GM12878 (cell line): ENCODE results near the gene LAMB1. TPM values are rescaled to one million over a fixed set of nuclear protein-coding genes. Genes with fewer than 3 reads are reported as not detected.
A peak's percentile ranks its signal among the peaks of the same experiment; 100 is the strongest.

Source experiments
- ATAC-seq: fragments of 200-7000 bp; cut with Tn5 transposase; 3 replicates; pipeline ENCODE4 v1.9.1; 2020; ENCODE audit warnings: mild to moderate bottlenecking, moderate library complexity
- BruUV-seq: library from RNA; stranded (reverse); fragments of 400-500 nt; replicated peaks from 2 replicates; lab custom pipeline; 2021; lab: Mats Ljungman, UMichigan
- CTCF ChIA-PET: fragments of 300-600 bp; sonication (Branson Sonifier 250); formaldehyde crosslinking; extraction: SDS; loops from one replicate; lab custom pipeline; 2021; ENCODE audit warnings: inconsistent platforms; lab: Yijun Ruan, JAX
- POLR2A ChIA-PET: fragments of 350-600 bp; formaldehyde crosslinking; extraction: SDS; loops from one replicate; lab custom pipeline; 2021; ENCODE audit warnings: inconsistent platforms; lab: Charles Lee
- RAD21 ChIA-PET: fragments of 300-600 bp; sonication (Branson Sonifier 250); formaldehyde crosslinking; loops from one replicate; lab custom pipeline; 2023; ENCODE audit warnings: antibody characterized with exemption; ENCODE audit not compliant: unreplicated experiment; lab: Charles Lee
- SMC1A ChIA-PET: fragments of 300-600 bp; sonication (Branson Sonifier 250); formaldehyde crosslinking; loops from one replicate; lab custom pipeline; 2023; ENCODE audit not compliant: unreplicated experiment, uncharacterized antibody; lab: Charles Lee
- DNase-seq: peaks from one replicate; pipeline ENCODE4 v3.0.0-alpha.2; 2011; ENCODE audit warnings: low read depth, low spot score
- FAIRE-seq: peaks from 3 replicates; lab custom pipeline; 2011; peaks lifted over from hg19 to GRCh38; lab: Jason Lieb, UNC
- H2AFZ ChIP-seq: 2 replicates; pipeline ENCODE4 v1.6.0; 2011; ENCODE audit warnings: low read depth, low read length, control low read depth; ENCODE audit not compliant: control insufficient read depth
- H3K27ac ChIP-seq: 2 replicates; pipeline ENCODE4 v1.5.1; 2011; ENCODE audit warnings: control low read depth; ENCODE audit not compliant: control insufficient read depth, insufficient read depth
- H3K27me3 ChIP-seq, 2 experiments: replicated peaks in 1 of 2; 2 replicates each; pipeline versions ENCODE4 v1.6.0 to v1.6.1; 2011; ENCODE audit warnings: low read length in 1 of 2; ENCODE audit not compliant: control insufficient read depth in 2 of 2, insufficient read depth in 2 of 2
- H3K36me3 ChIP-seq, 2 experiments: 2 replicates each; pipeline ENCODE4 v1.5.1; 2011; ENCODE audit warnings: low read length in 1 of 2; ENCODE audit not compliant: control insufficient read depth in 2 of 2, insufficient read depth in 2 of 2
- H3K4me1 ChIP-seq: 2 replicates; pipeline ENCODE4 v1.6.1; 2011; ENCODE audit warnings: mild to moderate bottlenecking, low read length, moderate library complexity, mixed read lengths; ENCODE audit not compliant: control insufficient read depth, insufficient read depth
- H3K4me2 ChIP-seq: 2 replicates; pipeline ENCODE4 v1.6.0; 2011; ENCODE audit warnings: control low read depth; ENCODE audit not compliant: control insufficient read depth, insufficient read depth
- H3K4me3 ChIP-seq: fragments of 200-600 bp; sonication (generic); 2 replicates; pipeline ENCODE4 v1.5.1; 2016
- H3K79me2 ChIP-seq: 2 replicates; pipeline ENCODE4 v1.6.0; 2011; ENCODE audit warnings: low read length; ENCODE audit not compliant: control insufficient read depth, insufficient read depth
- H3K9ac ChIP-seq: 2 replicates; pipeline ENCODE4 v1.8.0; 2011; ENCODE audit warnings: low read length, control low read depth, mixed read lengths; ENCODE audit not compliant: control insufficient read depth, insufficient read depth
- H3K9me3 ChIP-seq: replicated peaks from 3 replicates; pipeline ENCODE4 v1.5.1; 2011; ENCODE audit warnings: mild to moderate bottlenecking, low read length; ENCODE audit not compliant: control insufficient read depth, insufficient read depth
- H4K20me1 ChIP-seq: 2 replicates; pipeline ENCODE4 v1.6.0; 2011; ENCODE audit not compliant: control insufficient read depth, insufficient read depth
- EGR1 ChIP-seq, 2 experiments: IDR thresholded peaks; 1 replicate in 1 of 2; 2 replicates in 1 of 2; pipeline ENCODE4 v1.6.1; 2011 to 2012; ENCODE audit warnings: low read depth in 2 of 2, low read length in 2 of 2, borderline replicate concordance in 1 of 2, mild to moderate bottlenecking in 1 of 2, moderate library complexity in 1 of 2
- HDGF ChIP-seq: fragments of 450-650 bp; IDR thresholded peaks from 2 replicates; pipeline ENCODE4 v1.6.1; 2016; ENCODE audit warnings: antibody characterized with exemption
- POLR2AphosphoS2 ChIP-seq: IDR thresholded peaks from 2 replicates; pipeline ENCODE4 v1.6.1; 2011; ENCODE audit warnings: low read depth, mild to moderate bottlenecking, low read length, improper control_type of control experiment, moderate library complexity
- RFX5 ChIP-seq: IDR thresholded peaks from 2 replicates; pipeline ENCODE4 v1.6.1; 2011; ENCODE audit warnings: low read depth, low read length, improper control_type of control experiment
- RUNX3 ChIP-seq: IDR thresholded peaks from 2 replicates; pipeline ENCODE4 v1.6.1; 2012; ENCODE audit warnings: low read length, inconsistent platforms
- TCF7 ChIP-seq: IDR thresholded peaks from 2 replicates; pipeline ENCODE4 v1.6.1; 2014; ENCODE audit warnings: antibody characterized with exemption, borderline replicate concordance
- ZNF207 ChIP-seq: fragments of 450-650 bp; IDR thresholded peaks from 2 replicates; pipeline ENCODE4 v1.6.1; 2014; ENCODE audit warnings: antibody characterized with exemption, mild to moderate bottlenecking, borderline replicate concordance
- WGBS: methylation state at CpG from one replicate; pipeline ENCODE4 v1.1.6; 2016; ENCODE audit warnings: low lambda C conversion rate; ENCODE audit not compliant: insufficient replicate concordance, insufficient coverage; ENCODE audit errors: missing lambda C conversion rate; 5-methylcytosine and 5-hydroxymethylcytosine counted together
- in situ Hi-C: fragments of 300-500 bp; cut with MboI; formaldehyde crosslinking; loops from 9 replicates; pipeline ENCODE4 v1.14.3; 2018; ENCODE audit warnings: mixed read lengths
- intact Hi-C: fragments of 100-400 bp; cut with micrococcal nuclease; formaldehyde crosslinking; loops from one replicate; pipeline ENCODE4 v1.14.2; 2022; ENCODE audit not compliant: unreplicated experiment
- polyA plus RNA-seq, 11 experiments: library from polyadenylated mRNA; depleted of rRNA in 4 of 11; unstranded in 6 of 11; stranded (reverse) in 5 of 11; fragments of >200 nt; fragmentation: Nextera tagmentation in 4 of 11; fragmentation: Illumina TruSeq in 1 of 11; extraction: Ambion mirVana in 4 of 11; extraction: Trizol in 1 of 11; gene quantifications; 1 replicate in 1 of 11; 2 replicates in 10 of 11; pipeline versions ENCODE4 v1.2.1 to v1.2.3, GENCODE V29; 2011 to 2016; ENCODE audit warnings: inconsistent platforms in 2 of 11, missing spikeins in 2 of 11, low read depth in 1 of 11
- total RNA-seq, 4 experiments: library from RNA; depleted of rRNA in 3 of 4; stranded (reverse); fragments of >200 nt in 3 of 4; fragmentation: Illumina TruSeq in 1 of 4; extraction: Trizol in 1 of 4; gene quantifications; 2 replicates each; pipeline versions ENCODE4 v1.2.1 to v1.2.3, GENCODE V29; 2013 to 2021

Gene LAMB1
- total and polyA plus RNA-seq, 10 of the 15 experiments (the other 5 are each of a cell fraction or from before 2014, with no cell fraction given) = 0.05 to 2.2 (median 1.2) TPM; not detected in 4

GRCh38 chr7:108051454-108051853, 48.5 kb upstream of the LAMB1 start (continued):
- TF ChIP-seq ZNF207 (no peak), RFX5 (no peak), EGR1 (IDR thresholded peaks at IDR 0.05; ENCODE audit: borderline replicate concordance in 1 of 2, low read depth in 2 of 2, low read length in 2 of 2) (no peak), HDGF (no peak)

GRCh38 chr7:108049962-108050361, 47.0 kb upstream of the LAMB1 start:
- Histone ChIP-seq H3K27ac (no peak overlapping the region), H3K4me3 (no peak overlapping the region), H3K4me1 (no peaks in the 10 kb centered on the region; the same call in 1 of the 2 replicates), H3K79me2 (no peaks in the 10 kb centered on the region), H4K20me1 (no peaks in the 10 kb centered on the region), H3K27me3 (peaks cover 0 to 2% of the 10 kb centered on the region in 2 experiments; a peak in 1 of 4 replicates), H3K9me3 (no peaks in the 10 kb centered on the region), H2AFZ (no peak overlapping the region), H3K36me3 (no peaks in the 10 kb centered on the region), H3K4me2 (peak overlapping the region; percentile 42; the same call in 1 of the 2 replicates), H3K9ac (no peak overlapping the region)
- BruUV-seq = no TSS peak
- in situ Hi-C loops (no loop called here), intact Hi-C loops (no loop called here)
- ChIA-PET CTCF (no interaction called here), POLR2A (no interaction called here), SMC1A (no interaction called here), RAD21 (no interaction called here)
- 25% methylated on average over 3 of the region's 3 CpGs for WGBS
- DNase-seq (no peak), ATAC-seq (peak; percentile 72), FAIRE-seq (peak; percentile 13)
- TF ChIP-seq RUNX3 = peak; percentile 51
- TF ChIP-seq POLR2AphosphoS2 = no peak
- no peak for TF ChIP-seq TCF7
